Panc1 (cell line): ENCODE measurements around the gene BLVRA. TPM values are rescaled to one million over a fixed set of nuclear protein-coding genes. Genes with fewer than 3 reads are reported as not detected.

Source experiments
- ATAC-seq: fragments of 200-7000 bp; cut with Tn5 transposase; 2 replicates; pipeline ENCODE4 v1.9.1; 2020; ENCODE audit warnings: mild to moderate bottlenecking, moderate library complexity
- BruUV-seq: library from RNA; stranded (reverse); fragments of 400-500 nt; replicated peaks from 2 replicates; lab custom pipeline; 2021; lab: Mats Ljungman, UMichigan
- CTCF ChIA-PET: fragments of 300-600 bp; sonication (Branson Sonifier 250); formaldehyde crosslinking; loops from one replicate; lab custom pipeline; 2022; ENCODE audit warnings: antibody characterized with exemption; lab: Charles Lee
- POLR2A ChIA-PET: fragments of 300-600 bp; sonication (Branson Sonifier 250); formaldehyde crosslinking; loops from one replicate; lab custom pipeline; 2022; ENCODE audit warnings: antibody characterized with exemption; lab: Charles Lee
- DNase-seq: peaks from one replicate; pipeline ENCODE4 v3.0.0-alpha.2; 2010; ENCODE audit warnings: low read depth, low spot score
- H3K27ac ChIP-seq: 2 replicates; pipeline ENCODE4 v1.5.1; 2011; ENCODE audit warnings: mild to moderate bottlenecking, low read length, inconsistent platforms
- H3K27me3 ChIP-seq: fragments of 200-500 bp; sonication (Bioruptor generic); 2 replicates; pipeline ENCODE4 v1.6.0; 2014; ENCODE audit warnings: low read length, inconsistent platforms; ENCODE audit not compliant: control insufficient read depth, insufficient read depth
- H3K36me3 ChIP-seq: fragments of 200-500 bp; sonication (Bioruptor generic); 2 replicates; pipeline ENCODE4 v1.5.1; 2014; ENCODE audit warnings: inconsistent platforms, mild to moderate bottlenecking, low read length, moderate library complexity; ENCODE audit not compliant: control insufficient read depth, insufficient read depth
- H3K4me1 ChIP-seq: 2 replicates; pipeline ENCODE4 v1.5.1; 2011; ENCODE audit warnings: inconsistent platforms, mild to moderate bottlenecking, low read length, moderate library complexity; ENCODE audit not compliant: control insufficient read depth, insufficient read depth
- H3K4me3 ChIP-seq, 2 experiments: 2 replicates each; pipeline ENCODE4 v1.5.1; 2011 to 2012; ENCODE audit warnings: low read depth in 2 of 2, low read length in 2 of 2, mild to moderate bottlenecking in 2 of 2, inconsistent platforms in 1 of 2, moderate library complexity in 1 of 2
- H3K9me3 ChIP-seq: fragments of 200-500 bp; sonication (Bioruptor generic); 2 replicates; pipeline ENCODE4 v1.5.1; 2014; ENCODE audit warnings: low read depth, mild to moderate bottlenecking, inconsistent platforms, low read length, moderate library complexity; ENCODE audit not compliant: control insufficient read depth, insufficient read depth
- POLR2AphosphoS5 ChIP-seq: IDR thresholded peaks from 2 replicates; pipeline ENCODE4 v1.6.1; 2012; ENCODE audit warnings: mild to moderate bottlenecking, low read depth, low read length, moderate library complexity
- REST ChIP-seq, 2 experiments: IDR thresholded peaks; 2 replicates each; pipeline ENCODE4 v1.6.1; 2011 to 2012; ENCODE audit warnings: low read depth in 2 of 2, control low read depth in 1 of 2, low read length in 1 of 2, mild to moderate bottlenecking in 1 of 2, moderate library complexity in 1 of 2; ENCODE audit not compliant: insufficient read depth in 1 of 2
- SIN3A ChIP-seq: IDR thresholded peaks from 2 replicates; pipeline ENCODE4 v1.6.1; 2012; ENCODE audit warnings: low read depth, mild to moderate bottlenecking, low read length, moderate library complexity, borderline replicate concordance; ENCODE audit not compliant: insufficient read depth
- TCF7L2 ChIP-seq: IDR thresholded peaks from 2 replicates; pipeline ENCODE4 v1.6.1; 2011; ENCODE audit warnings: mild to moderate bottlenecking, low read depth, low read length, inconsistent platforms
- in situ Hi-C: cut with HindIII; loops from 2 replicates; pipeline ENCODE4 v1.10.0; 2016; ENCODE audit warnings: low sequenced_read_pairs, low pct_unique_long_range_greater_than_20kb
- intact Hi-C: fragments of 100-400 bp; cut with micrococcal nuclease; formaldehyde crosslinking; loops from one replicate; pipeline ENCODE4 v1.10.0; 2022; ENCODE audit not compliant: unreplicated experiment
- total RNA-seq: library from RNA; stranded (reverse); gene quantifications from one replicate; pipeline ENCODE4 v1.2.1, GENCODE V29; 2021; ENCODE audit not compliant: unreplicated experiment
- TF ChIP-seq, protein P1 (sequence below): fragments of 450-650 bp; IDR thresholded peaks from 2 replicates; pipeline ENCODE4 v1.5.1; 2017; ENCODE audit warnings: mild to moderate bottlenecking

BLVRA gene
- total RNA-seq, 1 experiment from 2014 or later, result 85.5 TPM

DNA sequence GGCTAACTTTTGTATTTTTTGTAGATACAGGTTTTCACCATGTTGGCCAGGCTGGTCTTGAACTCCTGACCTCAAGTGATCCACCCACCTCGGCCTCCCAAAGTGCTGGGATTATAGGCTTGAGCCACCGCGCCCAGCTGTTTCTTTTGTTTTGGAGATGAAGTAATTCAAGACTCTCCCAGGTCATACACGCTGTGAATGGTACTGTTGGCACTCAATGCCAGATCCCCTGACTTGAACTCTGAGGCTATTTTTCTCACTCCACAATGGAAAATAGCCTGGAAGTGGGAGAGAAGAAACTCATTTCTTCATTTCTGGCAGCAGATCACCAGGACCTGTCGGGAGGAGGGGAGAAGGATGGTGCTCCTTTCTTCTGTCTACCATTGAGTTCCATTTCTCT lies 32.4 kb downstream of the BLVRA start:
- BruUV-seq, result no TSS peak
- no peaks in the 10 kb centered on the region for H3K27me3 ChIP-seq
- TF ChIP-seq REST (IDR thresholded peaks at IDR 0.05; ENCODE audit: insufficient read depth in 1 of 2, low read depth in 2 of 2, low read length in 1 of 2) (no peak), SIN3A (no peak), POLR2AphosphoS5 (no peak)
- no peak overlapping the region for H3K27ac ChIP-seq
- no peak overlapping the region for H3K4me3 ChIP-seq
- no peak for DNase-seq
- no peak for ATAC-seq
- CTCF ChIA-PET, result no interaction called here
- intact Hi-C loops (no loop called here), in situ Hi-C loops (no loop called here)
- POLR2A ChIA-PET, result interaction anchor here (0.6 kb wide), 1 partner anchor 32 kb away, joined by 4 read pairs; the partner anchor contains the start of gene BLVRA
- H3K4me1 ChIP-seq, result no peaks in the 10 kb centered on the region
- H3K9me3 ChIP-seq, result no peaks in the 10 kb centered on the region
- H3K36me3 ChIP-seq, result no peaks in the 10 kb centered on the region

- ChIA-PET POLR2A (interaction anchor here (0.6 kb wide), 2 partner anchors 33 to 206 kb away, joined by 4 read pairs; partner anchors contain the start of gene BLVRA), CTCF (no interaction called here)
- no peak for DNase-seq
- intact Hi-C loops, result no loop called here
- TF ChIP-seq SIN3A, result no peak
- TF ChIP-seq REST (IDR thresholded peaks at IDR 0.05; ENCODE audit: insufficient read depth in 1 of 2, low read depth in 2 of 2, low read length in 1 of 2), result no peak
- no peak for TF ChIP-seq TCF7L2
- TF ChIP-seq, protein P1, sequence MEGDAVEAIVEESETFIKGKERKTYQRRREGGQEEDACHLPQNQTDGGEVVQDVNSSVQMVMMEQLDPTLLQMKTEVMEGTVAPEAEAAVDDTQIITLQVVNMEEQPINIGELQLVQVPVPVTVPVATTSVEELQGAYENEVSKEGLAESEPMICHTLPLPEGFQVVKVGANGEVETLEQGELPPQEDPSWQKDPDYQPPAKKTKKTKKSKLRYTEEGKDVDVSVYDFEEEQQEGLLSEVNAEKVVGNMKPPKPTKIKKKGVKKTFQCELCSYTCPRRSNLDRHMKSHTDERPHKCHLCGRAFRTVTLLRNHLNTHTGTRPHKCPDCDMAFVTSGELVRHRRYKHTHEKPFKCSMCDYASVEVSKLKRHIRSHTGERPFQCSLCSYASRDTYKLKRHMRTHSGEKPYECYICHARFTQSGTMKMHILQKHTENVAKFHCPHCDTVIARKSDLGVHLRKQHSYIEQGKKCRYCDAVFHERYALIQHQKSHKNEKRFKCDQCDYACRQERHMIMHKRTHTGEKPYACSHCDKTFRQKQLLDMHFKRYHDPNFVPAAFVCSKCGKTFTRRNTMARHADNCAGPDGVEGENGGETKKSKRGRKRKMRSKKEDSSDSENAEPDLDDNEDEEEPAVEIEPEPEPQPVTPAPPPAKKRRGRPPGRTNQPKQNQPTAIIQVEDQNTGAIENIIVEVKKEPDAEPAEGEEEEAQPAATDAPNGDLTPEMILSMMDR, result no peak
- TF ChIP-seq POLR2AphosphoS5, result no peak
- in situ Hi-C loops, result no loop called here
- no peak for ATAC-seq
- Histone ChIP-seq H3K4me1 (no peaks in the 10 kb centered on the region), H3K27ac (no peak overlapping the region), H3K9me3 (no peaks in the 10 kb centered on the region), H3K36me3 (no peaks in the 10 kb centered on the region), H3K27me3 (no peaks in the 10 kb centered on the region), H3K4me3 (no peak overlapping the region)
- no TSS peak for BruUV-seq
Measured at GRCh38 chr7:43791665-43792064, 33.2 kb downstream of the BLVRA start.
